Caco-2 (cell line): ENCODE results near the gene TMEM255B. TPM values are rescaled to one million over a fixed set of nuclear protein-coding genes. Genes with fewer than 3 reads are reported as not detected.

ENCODE experiments used
- BruUV-seq: library from RNA; stranded (reverse); fragments of 400-500 nt; replicated peaks from 2 replicates; lab custom pipeline; 2021; lab: Mats Ljungman, UMichigan
- CTCF ChIA-PET: fragments of 300-600 bp; sonication (Branson Sonifier 250); formaldehyde crosslinking; loops from one replicate; lab custom pipeline; 2022; ENCODE audit warnings: antibody characterized with exemption; lab: Charles Lee
- POLR2A ChIA-PET: fragments of 300-600 bp; sonication (Branson Sonifier 250); formaldehyde crosslinking; loops from one replicate; lab custom pipeline; 2022; ENCODE audit warnings: antibody characterized with exemption; lab: Charles Lee
- DNase-seq, 2 experiments: peaks; one replicate each; pipeline versions ENCODE4 v3.0.0 to v3.0.0-alpha.2; 2020 to 2022
- H3K27me3 ChIP-seq: replicated peaks from 2 replicates; pipeline ENCODE4 v1.6.0; 2011; ENCODE audit warnings: low read length; ENCODE audit not compliant: control insufficient read depth, insufficient read depth
- H3K36me3 ChIP-seq: 2 replicates; pipeline ENCODE4 v1.5.1; 2011; ENCODE audit warnings: low read length; ENCODE audit not compliant: control insufficient read depth, insufficient read depth
- H3K4me1 ChIP-seq: fragments of 250-450 bp; sonication (Bioruptor Pico); 2 replicates; pipeline ENCODE4 v1.5.1; 2020; ENCODE audit warnings: mild to moderate bottlenecking
- H3K4me3 ChIP-seq: 2 replicates; pipeline ENCODE4 v1.5.1; 2011; ENCODE audit warnings: low read depth, mild to moderate bottlenecking, control low read depth, low read length
- H3K9me3 ChIP-seq: fragments of 250-450 bp; sonication (Bioruptor Pico); 2 replicates; pipeline ENCODE4 v1.5.1; 2020; ENCODE audit warnings: mild to moderate bottlenecking, moderate library complexity
- H3K27ac Mint-ChIP-seq: one replicate; pipeline ENCODE4 v1.8.0; 2022; ENCODE audit warnings: mixed read lengths; ENCODE audit not compliant: unreplicated experiment
- H3K27me3 Mint-ChIP-seq: one replicate; pipeline ENCODE4 v1.8.0; 2022; ENCODE audit warnings: mixed read lengths; ENCODE audit not compliant: insufficient read depth, unreplicated experiment
- H3K36me3 Mint-ChIP-seq: one replicate; pipeline ENCODE4 v1.8.0; 2022; ENCODE audit warnings: mild to moderate bottlenecking, mixed read lengths; ENCODE audit not compliant: insufficient read depth, unreplicated experiment
- H3K4me1 Mint-ChIP-seq: one replicate; pipeline ENCODE4 v1.8.0; 2022; ENCODE audit warnings: low read depth, mixed read lengths; ENCODE audit not compliant: unreplicated experiment
- H3K4me3 Mint-ChIP-seq: one replicate; pipeline ENCODE4 v1.8.0; 2022; ENCODE audit warnings: mild to moderate bottlenecking, moderate library complexity, mixed read lengths; ENCODE audit not compliant: unreplicated experiment
- H3K9me3 Mint-ChIP-seq: one replicate; pipeline ENCODE4 v1.8.0; 2022; ENCODE audit warnings: mixed read lengths; ENCODE audit not compliant: unreplicated experiment
- CTCF ChIP-seq, 2 experiments: fragments of 200-600 bp in 1 of 2; IDR thresholded peaks; 1 replicate in 1 of 2; 2 replicates in 1 of 2; pipeline versions ENCODE4 v1.5.1 to v1.8.0; 2011 to 2022; ENCODE audit warnings: antibody characterized with exemption in 1 of 2, control low read depth in 1 of 2, inconsistent platforms in 1 of 2, low read depth in 1 of 2, low read length in 1 of 2, mild to moderate bottlenecking in 1 of 2, moderate library complexity in 1 of 2; ENCODE audit not compliant: insufficient read depth in 1 of 2, severe bottlenecking in 1 of 2, unreplicated experiment in 1 of 2
- intact Hi-C: fragments of 100-400 bp; cut with micrococcal nuclease; formaldehyde crosslinking; loops from one replicate; pipeline ENCODE4 v1.10.0; 2022; ENCODE audit not compliant: unreplicated experiment
- total RNA-seq: library from RNA; stranded (reverse); gene quantifications from 2 replicates; pipeline ENCODE4 v1.2.3, GENCODE V29; 2022

Gene TMEM255B
- total RNA-seq, 1 experiment from 2014 or later, result 0.82 TPM

- no peaks in the 10 kb centered on the region for H3K9me3 Mint-ChIP-seq
- H3K4me3 ChIP-seq, result no peak overlapping the region
- peaks cover 13% of the 10 kb centered on the region for H3K36me3 Mint-ChIP-seq
- no peak for DNase-seq
- no peak for TF ChIP-seq CTCF (IDR thresholded peaks at IDR 0.05; ENCODE audit: insufficient read depth in 1 of 2, low read depth in 1 of 2, low read length in 1 of 2, severe bottlenecking in 1 of 2, unreplicated experiment in 1 of 2)
- CTCF ChIA-PET, result no interaction called here
- no peak overlapping the region for H3K27ac Mint-ChIP-seq
- H3K4me1 Mint-ChIP-seq, result no peaks in the 10 kb centered on the region
- H3K36me3 ChIP-seq, result peaks cover 1% of the 10 kb centered on the region; the same call in 1 of the 2 replicates
- H3K27me3 Mint-ChIP-seq, result no peaks in the 10 kb centered on the region
- H3K27me3 ChIP-seq, result no peaks in the 10 kb centered on the region
- H3K4me1 ChIP-seq, result no peaks in the 10 kb centered on the region
- POLR2A ChIA-PET, result no interaction called here
- intact Hi-C loops, result no loop called here
- no TSS peak for BruUV-seq
- no peaks in the 10 kb centered on the region for H3K9me3 ChIP-seq
- H3K4me3 Mint-ChIP-seq, result no peak overlapping the region
Measured at GRCh38 chr13:113822266-113822665, 63.2 kb downstream of the TMEM255B start.

GRCh38 chr13:113822956-113823744 lies 64.1 kb downstream of the TMEM255B start:
- H3K27ac Mint-ChIP-seq, result no peak overlapping the region
- H3K27me3 ChIP-seq, result no peaks in the 10 kb centered on the region
- no peak for TF ChIP-seq CTCF (IDR thresholded peaks at IDR 0.05; ENCODE audit: insufficient read depth in 1 of 2, low read depth in 1 of 2, low read length in 1 of 2, severe bottlenecking in 1 of 2, unreplicated experiment in 1 of 2)
- BruUV-seq, result no TSS peak
- no peak for DNase-seq
- H3K4me1 ChIP-seq, result no peaks in the 10 kb centered on the region
- H3K36me3 ChIP-seq, result peaks cover 1% of the 10 kb centered on the region; the same call in 1 of the 2 replicates
- no peak overlapping the region for H3K4me3 ChIP-seq
- H3K27me3 Mint-ChIP-seq, result no peaks in the 10 kb centered on the region
- H3K9me3 Mint-ChIP-seq, result no peaks in the 10 kb centered on the region
- H3K9me3 ChIP-seq, result no peaks in the 10 kb centered on the region
- ChIA-PET POLR2A (no interaction called here), CTCF (no interaction called here)
- H3K36me3 Mint-ChIP-seq, result peaks cover 7% of the 10 kb centered on the region
- H3K4me1 Mint-ChIP-seq, result no peaks in the 10 kb centered on the region
- intact Hi-C loops, result no loop called here
- H3K4me3 Mint-ChIP-seq, result no peak overlapping the region

GRCh38 chr13:113823771-113824170 lies 64.7 kb downstream of the TMEM255B start:
- ChIA-PET POLR2A (no interaction called here), CTCF (no interaction called here)
- no peak overlapping the region for H3K4me3 Mint-ChIP-seq
- Histone ChIP-seq H3K9me3 (no peaks in the 10 kb centered on the region), H3K27me3 (no peaks in the 10 kb centered on the region), H3K36me3 (peaks cover 1% of the 10 kb centered on the region; the same call in 1 of the 2 replicates), H3K4me1 (no peaks in the 10 kb centered on the region), H3K4me3 (no peak overlapping the region)
- intact Hi-C loops, result no loop called here
- H3K9me3 Mint-ChIP-seq, result no peaks in the 10 kb centered on the region
- H3K4me1 Mint-ChIP-seq, result no peaks in the 10 kb centered on the region
- no TSS peak for BruUV-seq
- H3K27me3 Mint-ChIP-seq, result no peaks in the 10 kb centered on the region
- TF ChIP-seq CTCF (IDR thresholded peaks at IDR 0.05; ENCODE audit: insufficient read depth in 1 of 2, low read depth in 1 of 2, low read length in 1 of 2, severe bottlenecking in 1 of 2, unreplicated experiment in 1 of 2), result no peak
- peaks cover 7% of the 10 kb centered on the region for H3K36me3 Mint-ChIP-seq
- no peak for DNase-seq
- no peak overlapping the region for H3K27ac Mint-ChIP-seq
